B cell (primary cell): Measurements from ENCODE around the gene PTGFRN.

Source experiments
- CTCF ChIP-seq: fragments of 200-600 bp; IDR thresholded peaks from one replicate; pipeline ENCODE4 v1.8.0; 2022; ENCODE audit warnings: antibody characterized with exemption, mild to moderate bottlenecking
- EZH2 ChIP-seq: IDR thresholded peaks from 2 replicates; pipeline ENCODE4 v1.6.1; 2012; ENCODE audit warnings: borderline replicate concordance, low read depth, mild to moderate bottlenecking, moderate library complexity, low read length; ENCODE audit not compliant: insufficient read depth, poor library complexity, severe bottlenecking

GRCh38 chr1:116957646-116958045 is 47.9 kb downstream of the PTGFRN start:
- TF ChIP-seq CTCF: no peak
- no peak for TF ChIP-seq EZH2
